WTC11 (cell line): Measurements from ENCODE around the gene FDPS. TPM values are rescaled to one million over a fixed set of nuclear protein-coding genes. Genes with fewer than 3 reads are reported as not detected.

ENCODE experiments used
- ETV6 ChIP-seq: sonication (generic); formaldehyde crosslinking; IDR thresholded peaks from 2 replicates; pipeline ENCODE4 v1.8.1; 2022; ENCODE audit warnings: mild to moderate bottlenecking, missing genetic modification reagents
- FOXJ3 ChIP-seq: sonication (generic); formaldehyde crosslinking; IDR thresholded peaks from 2 replicates; pipeline ENCODE4 v1.9.0; 2021; ENCODE audit warnings: missing genetic modification reagents, mild to moderate bottlenecking, borderline replicate concordance
- IRF2 ChIP-seq: sonication (generic); formaldehyde crosslinking; IDR thresholded peaks from 2 replicates; pipeline ENCODE4 v1.8.0; 2022; ENCODE audit warnings: low read depth, missing genetic modification reagents, borderline replicate concordance
- NR2C2 ChIP-seq: sonication (generic); formaldehyde crosslinking; IDR thresholded peaks from 2 replicates; pipeline ENCODE4 v1.8.0; 2022; ENCODE audit warnings: mild to moderate bottlenecking, missing genetic modification reagents
- NR3C1 ChIP-seq: sonication (generic); formaldehyde crosslinking; conservative IDR thresholded peaks from 2 replicates; pipeline ENCODE4 v1.8.1; 2023; ENCODE audit warnings: low read depth, mild to moderate bottlenecking, missing genetic modification reagents
- SMAD3 ChIP-seq: sonication (generic); formaldehyde crosslinking; IDR thresholded peaks from 2 replicates; pipeline ENCODE4 v1.8.0; 2022; ENCODE audit warnings: missing genetic modification reagents, mild to moderate bottlenecking, borderline replicate concordance
- SP1 ChIP-seq: sonication (generic); formaldehyde crosslinking; conservative IDR thresholded peaks from 2 replicates; pipeline ENCODE4 v1.8.1; 2022; ENCODE audit warnings: missing genetic modification reagents
- TEAD1 ChIP-seq: sonication (generic); formaldehyde crosslinking; IDR thresholded peaks from 2 replicates; pipeline ENCODE4 v1.8.0; 2022; ENCODE audit warnings: mild to moderate bottlenecking, missing genetic modification reagents
- TEAD4 ChIP-seq: sonication (generic); formaldehyde crosslinking; IDR thresholded peaks from 2 replicates; pipeline ENCODE4 v1.8.0; 2022; ENCODE audit warnings: mild to moderate bottlenecking, missing genetic modification reagents
- ZBTB21 ChIP-seq: sonication (generic); formaldehyde crosslinking; IDR thresholded peaks from 2 replicates; pipeline ENCODE4 v1.8.1; 2023; ENCODE audit warnings: mild to moderate bottlenecking, missing genetic modification reagents, borderline replicate concordance
- ZNF219 ChIP-seq: sonication (generic); formaldehyde crosslinking; IDR thresholded peaks from 2 replicates; pipeline ENCODE4 v1.8.0; 2023; ENCODE audit warnings: missing genetic modification reagents, mild to moderate bottlenecking, borderline replicate concordance
- total RNA-seq: library from RNA; stranded (reverse); gene quantifications from 3 replicates; pipeline ENCODE4 v1.2.3, GENCODE V29; 2021
- TF ChIP-seq, protein P1 (sequence below): sonication (generic); formaldehyde crosslinking; IDR thresholded peaks from 2 replicates; pipeline ENCODE4 v1.8.0; 2022; ENCODE audit warnings: mild to moderate bottlenecking, missing genetic modification reagents
- TF ChIP-seq, protein P2 (sequence below): fragments of 200-600 bp; IDR thresholded peaks from 2 replicates; pipeline ENCODE4 v1.8.0; 2022; ENCODE audit warnings: antibody characterized with exemption
- TF ChIP-seq, protein P3 (sequence below): sonication (generic); formaldehyde crosslinking; IDR thresholded peaks from 2 replicates; pipeline ENCODE4 v1.8.1; 2023; ENCODE audit warnings: mild to moderate bottlenecking, missing genetic modification reagents, moderate library complexity
- TF ChIP-seq, protein P4 (sequence below): sonication (generic); formaldehyde crosslinking; IDR thresholded peaks from 2 replicates; pipeline ENCODE4 v1.8.0; 2023; ENCODE audit warnings: missing genetic modification reagents
- TF ChIP-seq, protein P5 (sequence below): fragments of 250-450 bp; sonication (Bioruptor Pico); IDR thresholded peaks from 2 replicates; pipeline ENCODE4 v1.9.0; 2021; ENCODE audit warnings: moderate library complexity, mild to moderate bottlenecking, inconsistent platforms, borderline replicate concordance
- TF ChIP-seq, protein P6 (sequence below): sonication (generic); formaldehyde crosslinking; IDR thresholded peaks from 2 replicates; pipeline ENCODE4 v1.8.0; 2022; ENCODE audit warnings: mild to moderate bottlenecking, missing genetic modification reagents
- TF ChIP-seq, protein P7 (sequence below): fragments of 250-450 bp; sonication (Bioruptor Pico); IDR thresholded peaks from 2 replicates; pipeline ENCODE4 v1.9.0; 2021; ENCODE audit warnings: mild to moderate bottlenecking
- TF ChIP-seq, protein P8 (sequence below): sonication (generic); formaldehyde crosslinking; IDR thresholded peaks from 2 replicates; pipeline ENCODE4 v1.8.0; 2022; ENCODE audit warnings: missing genetic modification reagents
- TF ChIP-seq, protein P9 (sequence below): fragments of 250-450 bp; sonication (Bioruptor Pico); conservative IDR thresholded peaks from 2 replicates; pipeline ENCODE4 v1.9.0; 2021; ENCODE audit warnings: mild to moderate bottlenecking

Gene FDPS
- total RNA-seq, 1 experiment from 2014 or later = 354 TPM

DNA sequence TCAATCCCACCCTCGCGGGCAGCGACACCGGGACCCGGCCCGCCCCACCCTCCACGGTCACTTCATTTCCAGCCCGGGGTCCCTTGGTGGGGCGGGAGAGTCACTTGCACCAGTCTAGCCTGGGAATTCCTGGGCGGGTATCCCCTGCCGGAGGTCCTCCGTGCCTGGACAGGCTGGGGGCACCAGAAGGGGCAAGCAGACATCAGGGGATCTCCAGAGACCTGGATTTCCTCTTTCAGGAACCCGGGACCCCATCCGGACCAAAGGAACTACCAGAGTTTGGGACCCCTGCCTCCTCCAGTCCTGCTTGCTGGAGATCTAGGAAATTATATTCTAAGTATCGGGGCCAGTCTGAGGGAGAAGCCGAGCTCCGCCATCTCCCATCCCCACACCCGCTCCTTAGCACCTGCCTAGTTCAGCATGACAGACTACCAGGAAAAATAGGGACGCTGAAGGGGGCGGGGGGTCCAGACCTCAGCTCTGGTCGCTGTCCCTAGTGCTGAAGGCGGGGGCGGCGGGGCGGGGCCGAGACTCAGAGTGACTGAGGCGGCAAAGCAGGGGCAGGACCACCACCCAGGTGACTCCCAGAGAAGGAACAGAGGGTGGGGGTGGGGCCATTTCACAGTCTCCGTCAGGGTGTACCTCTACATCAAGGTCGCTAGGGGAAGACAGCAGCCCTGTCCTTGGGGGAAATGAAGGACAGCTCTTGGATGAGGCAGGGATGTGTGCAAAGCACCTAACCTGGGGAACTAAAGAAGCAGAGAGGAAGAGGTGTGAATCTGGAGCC, 30.6 kb upstream of the FDPS start (continued):
- no peak; the same call in 1 of the 2 replicates for TF ChIP-seq TEAD4 (CRISPR knock-in tag)
- TF ChIP-seq, protein P1, sequence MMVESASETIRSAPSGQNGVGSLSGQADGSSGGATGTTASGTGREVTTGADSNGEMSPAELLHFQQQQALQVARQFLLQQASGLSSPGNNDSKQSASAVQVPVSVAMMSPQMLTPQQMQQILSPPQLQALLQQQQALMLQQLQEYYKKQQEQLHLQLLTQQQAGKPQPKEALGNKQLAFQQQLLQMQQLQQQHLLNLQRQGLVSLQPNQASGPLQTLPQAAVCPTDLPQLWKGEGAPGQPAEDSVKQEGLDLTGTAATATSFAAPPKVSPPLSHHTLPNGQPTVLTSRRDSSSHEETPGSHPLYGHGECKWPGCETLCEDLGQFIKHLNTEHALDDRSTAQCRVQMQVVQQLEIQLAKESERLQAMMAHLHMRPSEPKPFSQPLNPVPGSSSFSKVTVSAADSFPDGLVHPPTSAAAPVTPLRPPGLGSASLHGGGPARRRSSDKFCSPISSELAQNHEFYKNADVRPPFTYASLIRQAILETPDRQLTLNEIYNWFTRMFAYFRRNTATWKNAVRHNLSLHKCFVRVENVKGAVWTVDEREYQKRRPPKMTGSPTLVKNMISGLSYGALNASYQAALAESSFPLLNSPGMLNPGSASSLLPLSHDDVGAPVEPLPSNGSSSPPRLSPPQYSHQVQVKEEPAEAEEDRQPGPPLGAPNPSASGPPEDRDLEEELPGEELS (CRISPR knock-in tag) = peak; percentile 53; the same call in 1 of the 2 replicates
- TF ChIP-seq, protein P2, sequence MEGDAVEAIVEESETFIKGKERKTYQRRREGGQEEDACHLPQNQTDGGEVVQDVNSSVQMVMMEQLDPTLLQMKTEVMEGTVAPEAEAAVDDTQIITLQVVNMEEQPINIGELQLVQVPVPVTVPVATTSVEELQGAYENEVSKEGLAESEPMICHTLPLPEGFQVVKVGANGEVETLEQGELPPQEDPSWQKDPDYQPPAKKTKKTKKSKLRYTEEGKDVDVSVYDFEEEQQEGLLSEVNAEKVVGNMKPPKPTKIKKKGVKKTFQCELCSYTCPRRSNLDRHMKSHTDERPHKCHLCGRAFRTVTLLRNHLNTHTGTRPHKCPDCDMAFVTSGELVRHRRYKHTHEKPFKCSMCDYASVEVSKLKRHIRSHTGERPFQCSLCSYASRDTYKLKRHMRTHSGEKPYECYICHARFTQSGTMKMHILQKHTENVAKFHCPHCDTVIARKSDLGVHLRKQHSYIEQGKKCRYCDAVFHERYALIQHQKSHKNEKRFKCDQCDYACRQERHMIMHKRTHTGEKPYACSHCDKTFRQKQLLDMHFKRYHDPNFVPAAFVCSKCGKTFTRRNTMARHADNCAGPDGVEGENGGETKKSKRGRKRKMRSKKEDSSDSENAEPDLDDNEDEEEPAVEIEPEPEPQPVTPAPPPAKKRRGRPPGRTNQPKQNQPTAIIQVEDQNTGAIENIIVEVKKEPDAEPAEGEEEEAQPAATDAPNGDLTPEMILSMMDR = peak; percentile 16; the same call in 1 of the 2 replicates
- TF ChIP-seq ETV6 (CRISPR knock-in tag) = peak; percentile 73
- peak; percentile 88 for TF ChIP-seq SMAD3 (CRISPR knock-in tag)
- no peak for TF ChIP-seq IRF2 (CRISPR knock-in tag)
- TF ChIP-seq, protein P3, sequence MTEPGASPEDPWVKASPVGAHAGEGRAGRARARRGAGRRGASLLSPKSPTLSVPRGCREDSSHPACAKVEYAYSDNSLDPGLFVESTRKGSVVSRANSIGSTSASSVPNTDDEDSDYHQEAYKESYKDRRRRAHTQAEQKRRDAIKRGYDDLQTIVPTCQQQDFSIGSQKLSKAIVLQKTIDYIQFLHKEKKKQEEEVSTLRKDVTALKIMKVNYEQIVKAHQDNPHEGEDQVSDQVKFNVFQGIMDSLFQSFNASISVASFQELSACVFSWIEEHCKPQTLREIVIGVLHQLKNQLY (CRISPR knock-in tag) = no peak
- TF ChIP-seq, protein P4, sequence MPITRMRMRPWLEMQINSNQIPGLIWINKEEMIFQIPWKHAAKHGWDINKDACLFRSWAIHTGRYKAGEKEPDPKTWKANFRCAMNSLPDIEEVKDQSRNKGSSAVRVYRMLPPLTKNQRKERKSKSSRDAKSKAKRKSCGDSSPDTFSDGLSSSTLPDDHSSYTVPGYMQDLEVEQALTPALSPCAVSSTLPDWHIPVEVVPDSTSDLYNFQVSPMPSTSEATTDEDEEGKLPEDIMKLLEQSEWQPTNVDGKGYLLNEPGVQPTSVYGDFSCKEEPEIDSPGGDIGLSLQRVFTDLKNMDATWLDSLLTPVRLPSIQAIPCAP (CRISPR knock-in tag) = no peak
- TF ChIP-seq, protein P5, sequence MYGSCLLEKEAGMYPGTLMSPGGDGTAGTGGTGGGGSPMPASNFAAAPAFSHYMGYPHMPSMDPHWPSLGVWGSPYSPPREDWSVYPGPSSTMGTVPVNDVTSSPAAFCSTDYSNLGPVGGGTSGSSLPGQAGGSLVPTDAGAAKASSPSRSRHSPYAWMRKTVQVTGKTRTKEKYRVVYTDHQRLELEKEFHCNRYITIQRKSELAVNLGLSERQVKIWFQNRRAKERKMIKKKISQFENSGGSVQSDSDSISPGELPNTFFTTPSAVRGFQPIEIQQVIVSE (CRISPR knock-in tag) = no peak
- TF ChIP-seq ZBTB21 = no peak
- no peak for TF ChIP-seq ZNF219 (CRISPR knock-in tag)
- TF ChIP-seq TEAD1 (CRISPR knock-in tag) = peak; percentile 81; the same call in 1 of the 2 replicates
- TF ChIP-seq, protein P6, sequence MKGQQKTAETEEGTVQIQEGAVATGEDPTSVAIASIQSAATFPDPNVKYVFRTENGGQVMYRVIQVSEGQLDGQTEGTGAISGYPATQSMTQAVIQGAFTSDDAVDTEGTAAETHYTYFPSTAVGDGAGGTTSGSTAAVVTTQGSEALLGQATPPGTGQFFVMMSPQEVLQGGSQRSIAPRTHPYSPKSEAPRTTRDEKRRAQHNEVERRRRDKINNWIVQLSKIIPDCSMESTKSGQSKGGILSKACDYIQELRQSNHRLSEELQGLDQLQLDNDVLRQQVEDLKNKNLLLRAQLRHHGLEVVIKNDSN (CRISPR knock-in tag) = peak; percentile 59; the same call in 1 of the 2 replicates
- TF ChIP-seq, protein P7, sequence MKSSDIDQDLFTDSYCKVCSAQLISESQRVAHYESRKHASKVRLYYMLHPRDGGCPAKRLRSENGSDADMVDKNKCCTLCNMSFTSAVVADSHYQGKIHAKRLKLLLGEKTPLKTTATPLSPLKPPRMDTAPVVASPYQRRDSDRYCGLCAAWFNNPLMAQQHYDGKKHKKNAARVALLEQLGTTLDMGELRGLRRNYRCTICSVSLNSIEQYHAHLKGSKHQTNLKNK = no peak
- no peak for TF ChIP-seq NR3C1
- TF ChIP-seq, protein P8, sequence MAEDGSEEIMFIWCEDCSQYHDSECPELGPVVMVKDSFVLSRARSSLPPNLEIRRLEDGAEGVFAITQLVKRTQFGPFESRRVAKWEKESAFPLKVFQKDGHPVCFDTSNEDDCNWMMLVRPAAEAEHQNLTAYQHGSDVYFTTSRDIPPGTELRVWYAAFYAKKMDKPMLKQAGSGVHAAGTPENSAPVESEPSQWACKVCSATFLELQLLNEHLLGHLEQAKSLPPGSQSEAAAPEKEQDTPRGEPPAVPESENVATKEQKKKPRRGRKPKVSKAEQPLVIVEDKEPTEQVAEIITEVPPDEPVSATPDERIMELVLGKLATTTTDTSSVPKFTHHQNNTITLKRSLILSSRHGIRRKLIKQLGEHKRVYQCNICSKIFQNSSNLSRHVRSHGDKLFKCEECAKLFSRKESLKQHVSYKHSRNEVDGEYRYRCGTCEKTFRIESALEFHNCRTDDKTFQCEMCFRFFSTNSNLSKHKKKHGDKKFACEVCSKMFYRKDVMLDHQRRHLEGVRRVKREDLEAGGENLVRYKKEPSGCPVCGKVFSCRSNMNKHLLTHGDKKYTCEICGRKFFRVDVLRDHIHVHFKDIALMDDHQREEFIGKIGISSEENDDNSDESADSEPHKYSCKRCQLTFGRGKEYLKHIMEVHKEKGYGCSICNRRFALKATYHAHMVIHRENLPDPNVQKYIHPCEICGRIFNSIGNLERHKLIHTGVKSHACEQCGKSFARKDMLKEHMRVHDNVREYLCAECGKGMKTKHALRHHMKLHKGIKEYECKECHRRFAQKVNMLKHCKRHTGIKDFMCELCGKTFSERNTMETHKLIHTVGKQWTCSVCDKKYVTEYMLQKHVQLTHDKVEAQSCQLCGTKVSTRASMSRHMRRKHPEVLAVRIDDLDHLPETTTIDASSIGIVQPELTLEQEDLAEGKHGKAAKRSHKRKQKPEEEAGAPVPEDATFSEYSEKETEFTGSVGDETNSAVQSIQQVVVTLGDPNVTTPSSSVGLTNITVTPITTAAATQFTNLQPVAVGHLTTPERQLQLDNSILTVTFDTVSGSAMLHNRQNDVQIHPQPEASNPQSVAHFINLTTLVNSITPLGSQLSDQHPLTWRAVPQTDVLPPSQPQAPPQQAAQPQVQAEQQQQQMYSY (CRISPR knock-in tag) = no peak
- TF ChIP-seq, protein P9, sequence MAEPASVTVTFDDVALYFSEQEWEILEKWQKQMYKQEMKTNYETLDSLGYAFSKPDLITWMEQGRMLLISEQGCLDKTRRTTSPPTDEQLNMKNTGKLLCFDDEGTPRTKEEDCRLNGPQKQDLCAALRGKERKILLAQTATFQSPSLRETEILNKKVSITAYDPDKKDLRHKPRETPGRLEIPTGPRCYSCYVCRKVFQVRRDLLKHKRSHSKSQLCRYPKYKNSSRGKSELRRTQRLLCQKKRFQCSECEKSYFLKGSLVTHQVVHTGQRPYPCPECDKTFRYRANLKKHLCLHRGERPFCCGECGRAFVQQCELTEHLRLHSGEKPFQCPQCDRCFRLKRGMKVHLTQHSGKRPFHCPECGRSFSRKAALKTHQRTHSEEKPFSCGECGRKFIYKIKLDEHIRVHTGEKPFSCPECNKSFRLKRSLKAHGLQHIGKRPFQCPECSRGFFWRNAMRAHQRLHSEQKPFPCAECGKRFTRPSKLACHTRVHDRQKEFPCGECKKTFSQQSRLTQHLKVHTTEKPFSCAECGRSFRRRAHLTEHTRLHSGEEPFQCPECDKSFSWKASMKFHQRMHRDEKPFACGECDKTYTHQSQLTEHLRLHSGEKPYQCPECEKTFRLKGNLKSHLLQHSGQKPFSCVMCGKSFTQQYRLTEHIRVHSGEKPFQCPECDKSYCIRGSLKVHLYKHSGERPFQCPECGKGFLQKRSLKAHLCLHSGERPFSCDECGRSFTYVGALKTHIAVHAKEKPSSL = no peak
- TF ChIP-seq FOXJ3 (CRISPR knock-in tag) = no peak
- TF ChIP-seq NR2C2 (CRISPR knock-in tag) = no peak
- TF ChIP-seq SP1 (CRISPR knock-in tag) = peak; percentile 63; the same call in 1 of the 2 replicates
